Measurements from ENCODE around the gene AUTS2. TPM values are rescaled to one million over a fixed set of nuclear protein-coding genes. Genes with fewer than 3 reads are reported as not detected.

The AUTS2 gene
- polyA plus RNA-seq, 1 donor from 2014 or later, result 97.3 TPM

- H3K4me2 ChIP-seq (ENCODE audit: low read length), result no peak overlapping the region
- no peak overlapping the region for H3K9ac ChIP-seq (ENCODE audit: low read length)
- no peaks in the 10 kb centered on the region for H3K79me2 ChIP-seq (replicated peaks; ENCODE audit: insufficient read depth, low read length)
- no peak overlapping the region for H2AFZ ChIP-seq (ENCODE audit: low read depth, low read length)
- no peaks in the 10 kb centered on the region for H3K27me3 ChIP-seq (ENCODE audit: insufficient read depth, low read depth, low read length)
- H3K9me3 ChIP-seq (ENCODE audit: low read length), result no peaks in the 10 kb centered on the region
- no peaks in the 10 kb centered on the region for H3K36me3 ChIP-seq (ENCODE audit: insufficient read depth, low read length)
- peaks cover 9% of the 10 kb centered on the region for H3F3A ChIP-seq (ENCODE audit: insufficient read depth, low read length, poor library complexity, severe bottlenecking)
- H3K27ac ChIP-seq (ENCODE audit: low read length), result peak overlapping the region; percentile 84
- TF ChIP-seq CTCF (IDR thresholded peaks at IDR 0.05; ENCODE audit: poor library complexity, severe bottlenecking), result no peak
- no peak for TF ChIP-seq TAF1 (IDR thresholded peaks at IDR 0.05; ENCODE audit: low read depth)
- no peak for TF ChIP-seq SMC3 (conservative IDR thresholded peaks at IDR 0.05; ENCODE audit: poor library complexity)
- no peak for TF ChIP-seq EZH2 (IDR thresholded peaks at IDR 0.05; ENCODE audit: borderline replicate concordance, insufficient read depth, low read length, poor library complexity, severe bottlenecking)
- TF ChIP-seq REST (IDR thresholded peaks at IDR 0.05; ENCODE audit: borderline replicate concordance), result no peak
- no peak for TF ChIP-seq POLR2AphosphoS5 (IDR thresholded peaks at IDR 0.05)
- no peak for TF ChIP-seq EP300 (conservative IDR thresholded peaks at IDR 0.05; ENCODE audit: poor library complexity, severe bottlenecking)
- no peak for TF ChIP-seq RAD21 (conservative IDR thresholded peaks at IDR 0.05)
- no peak for TF ChIP-seq MXI1 (conservative IDR thresholded peaks at IDR 0.05; ENCODE audit: poor library complexity, severe bottlenecking)
- no peak overlapping the region for H3K4me3 ChIP-seq (ENCODE audit: low read length)
- H4K20me1 ChIP-seq (ENCODE audit: insufficient read depth), result no peaks in the 10 kb centered on the region
- no peaks in the 10 kb centered on the region for H3K9me2 ChIP-seq (ENCODE audit: insufficient read depth, low read length)
Observed at GRCh38 chr7:70406950-70407209, 808.6 kb downstream of the AUTS2 start.

GRCh38 chr7:70408477-70408876, 810.2 kb downstream of the AUTS2 start:
- peaks cover 9% of the 10 kb centered on the region for H3F3A ChIP-seq (ENCODE audit: insufficient read depth, low read length, poor library complexity, severe bottlenecking)
- no peaks in the 10 kb centered on the region for H3K27me3 ChIP-seq (ENCODE audit: insufficient read depth, low read depth, low read length)
- H3K79me2 ChIP-seq (replicated peaks; ENCODE audit: insufficient read depth, low read length), result no peaks in the 10 kb centered on the region
- H3K4me2 ChIP-seq (ENCODE audit: low read length), result no peak overlapping the region
- no peaks in the 10 kb centered on the region for H3K9me3 ChIP-seq (ENCODE audit: low read length)
- no peaks in the 10 kb centered on the region for H4K20me1 ChIP-seq (ENCODE audit: insufficient read depth)
- H3K4me3 ChIP-seq (ENCODE audit: low read length), result no peak overlapping the region
- H3K27ac ChIP-seq (ENCODE audit: low read length), result no peak overlapping the region
- no peak overlapping the region for H2AFZ ChIP-seq (ENCODE audit: low read depth, low read length)
- H3K9ac ChIP-seq (ENCODE audit: low read length), result no peak overlapping the region
- TF ChIP-seq TAF1 (IDR thresholded peaks at IDR 0.05; ENCODE audit: low read depth), result no peak
- TF ChIP-seq EP300 (conservative IDR thresholded peaks at IDR 0.05; ENCODE audit: poor library complexity, severe bottlenecking), result no peak
- TF ChIP-seq MXI1 (conservative IDR thresholded peaks at IDR 0.05; ENCODE audit: poor library complexity, severe bottlenecking), result no peak
- TF ChIP-seq REST (IDR thresholded peaks at IDR 0.05; ENCODE audit: borderline replicate concordance), result no peak
- TF ChIP-seq SMC3 (conservative IDR thresholded peaks at IDR 0.05; ENCODE audit: poor library complexity), result no peak
- TF ChIP-seq CTCF (IDR thresholded peaks at IDR 0.05; ENCODE audit: poor library complexity, severe bottlenecking), result no peak
- H3K36me3 ChIP-seq (ENCODE audit: insufficient read depth, low read length), result no peaks in the 10 kb centered on the region
- H3K9me2 ChIP-seq (ENCODE audit: insufficient read depth, low read length), result no peaks in the 10 kb centered on the region
